ENCODE results near the gene WASF2. TPM values are rescaled to one million over a fixed set of nuclear protein-coding genes. Genes with fewer than 3 reads are reported as not detected.

Gene WASF2
- total RNA-seq, 1 experiment from 2014 or later = 68.6 TPM

DNA sequence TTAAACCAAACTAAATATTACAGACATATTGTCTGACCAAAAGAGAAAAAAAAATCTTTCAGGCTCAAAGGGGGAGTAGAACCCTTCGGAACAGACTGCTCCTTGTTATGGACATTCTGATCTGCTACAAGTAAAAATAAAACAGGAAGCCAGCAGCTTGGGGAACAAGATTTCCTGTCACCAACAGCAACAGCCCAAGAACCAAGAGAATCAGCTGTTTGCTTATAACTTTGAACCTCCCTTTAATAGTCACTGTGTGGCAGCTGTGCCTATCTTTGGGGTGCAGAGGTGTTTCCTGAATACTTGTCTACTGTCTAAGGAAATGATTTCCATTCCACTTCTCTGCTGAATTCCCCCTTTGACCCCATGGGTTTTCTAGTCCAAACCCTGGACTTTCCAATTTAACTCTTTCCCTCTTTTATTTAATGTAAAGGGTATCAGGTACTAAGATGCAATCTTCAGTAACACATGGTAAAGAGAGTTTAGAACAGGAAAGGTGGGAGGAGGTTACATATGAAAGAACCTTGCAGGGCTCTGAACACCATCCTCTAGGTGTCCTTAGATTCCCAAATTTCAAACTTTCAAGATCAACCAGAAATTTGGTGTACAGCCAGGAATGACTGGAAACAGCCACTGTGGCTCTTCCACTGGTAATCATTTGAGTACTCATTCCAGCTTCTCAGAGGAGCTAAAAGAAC is 58.9 kb downstream of the WASF2 start:
- POLR2A ChIA-PET = no interaction called here
- TF ChIP-seq, protein P1, sequence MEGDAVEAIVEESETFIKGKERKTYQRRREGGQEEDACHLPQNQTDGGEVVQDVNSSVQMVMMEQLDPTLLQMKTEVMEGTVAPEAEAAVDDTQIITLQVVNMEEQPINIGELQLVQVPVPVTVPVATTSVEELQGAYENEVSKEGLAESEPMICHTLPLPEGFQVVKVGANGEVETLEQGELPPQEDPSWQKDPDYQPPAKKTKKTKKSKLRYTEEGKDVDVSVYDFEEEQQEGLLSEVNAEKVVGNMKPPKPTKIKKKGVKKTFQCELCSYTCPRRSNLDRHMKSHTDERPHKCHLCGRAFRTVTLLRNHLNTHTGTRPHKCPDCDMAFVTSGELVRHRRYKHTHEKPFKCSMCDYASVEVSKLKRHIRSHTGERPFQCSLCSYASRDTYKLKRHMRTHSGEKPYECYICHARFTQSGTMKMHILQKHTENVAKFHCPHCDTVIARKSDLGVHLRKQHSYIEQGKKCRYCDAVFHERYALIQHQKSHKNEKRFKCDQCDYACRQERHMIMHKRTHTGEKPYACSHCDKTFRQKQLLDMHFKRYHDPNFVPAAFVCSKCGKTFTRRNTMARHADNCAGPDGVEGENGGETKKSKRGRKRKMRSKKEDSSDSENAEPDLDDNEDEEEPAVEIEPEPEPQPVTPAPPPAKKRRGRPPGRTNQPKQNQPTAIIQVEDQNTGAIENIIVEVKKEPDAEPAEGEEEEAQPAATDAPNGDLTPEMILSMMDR (IDR thresholded peaks at IDR 0.05; ENCODE audit: insufficient read depth in 1 of 2, low read depth in 1 of 2, low read length in 1 of 2, severe bottlenecking in 1 of 2, unreplicated experiment in 1 of 2) = no peak
- BruUV-seq (replicated peaks) = no TSS peak
- Histone ChIP-seq H3K36me3 (ENCODE audit: control insufficient read depth, insufficient read depth, low read length) (no peaks in the 10 kb centered on the region; the same call in 1 of the 2 replicates), H3K4me3 (ENCODE audit: low read depth, low read length) (no peak overlapping the region), H3K9me3 (no peaks in the 10 kb centered on the region), H3K4me1 (no peaks in the 10 kb centered on the region), H3K27me3 (replicated peaks; ENCODE audit: control insufficient read depth, insufficient read depth, low read length) (no peaks in the 10 kb centered on the region)
- no peak for DNase-seq
- intact Hi-C loops (cut with micrococcal nuclease; ENCODE audit: unreplicated experiment) = no loop called here
- H3K9me3 Mint-ChIP-seq (ENCODE audit: unreplicated experiment) = no peaks in the 10 kb centered on the region
- H3K4me1 Mint-ChIP-seq (ENCODE audit: low read depth, unreplicated experiment) = no peaks in the 10 kb centered on the region
- H3K4me3 Mint-ChIP-seq (ENCODE audit: unreplicated experiment) = no peak overlapping the region
- H3K36me3 Mint-ChIP-seq (ENCODE audit: insufficient read depth, unreplicated experiment) = peaks cover 7% of the 10 kb centered on the region
- CTCF ChIA-PET = interaction anchor here (0.5 kb wide), 1 partner anchor 14 kb away, joined by 3 read pairs; no protein-coding TSS in a partner anchor
- H3K27ac Mint-ChIP-seq (ENCODE audit: unreplicated experiment) = no peak overlapping the region
- no peaks in the 10 kb centered on the region for H3K27me3 Mint-ChIP-seq (ENCODE audit: insufficient read depth, unreplicated experiment)

DNA sequence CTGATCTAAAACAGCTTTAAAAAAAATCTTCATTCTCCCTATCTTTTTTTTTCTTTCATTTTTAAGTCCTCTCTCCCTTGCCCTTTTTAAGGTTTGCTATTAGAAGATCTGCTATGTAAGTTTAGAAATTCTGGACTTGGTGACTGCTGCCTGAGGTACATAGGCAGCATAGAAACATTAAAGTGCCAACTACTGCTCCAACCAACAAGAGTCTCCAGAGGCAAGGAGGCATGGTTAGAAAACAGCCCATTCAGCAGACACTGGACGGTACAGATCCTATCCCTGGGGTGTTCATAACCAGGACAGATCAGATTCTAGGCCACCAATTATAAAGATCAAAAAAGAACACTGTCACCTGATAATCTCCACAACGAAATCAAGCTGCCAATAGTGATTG is 60.9 kb downstream of the WASF2 start:
- no peaks in the 10 kb centered on the region for H3K9me3 Mint-ChIP-seq (ENCODE audit: unreplicated experiment)
- H3K4me3 Mint-ChIP-seq (ENCODE audit: unreplicated experiment) = no peak overlapping the region
- Histone ChIP-seq H3K4me3 (ENCODE audit: low read depth, low read length) (no peak overlapping the region), H3K27me3 (replicated peaks; ENCODE audit: control insufficient read depth, insufficient read depth, low read length) (no peaks in the 10 kb centered on the region), H3K36me3 (ENCODE audit: control insufficient read depth, insufficient read depth, low read length) (no peaks in the 10 kb centered on the region), H3K9me3 (no peaks in the 10 kb centered on the region), H3K4me1 (no peaks in the 10 kb centered on the region)
- TF ChIP-seq, protein P1 (IDR thresholded peaks at IDR 0.05; ENCODE audit: insufficient read depth in 1 of 2, low read depth in 1 of 2, low read length in 1 of 2, severe bottlenecking in 1 of 2, unreplicated experiment in 1 of 2) = no peak
- no peak for DNase-seq
- intact Hi-C loops (cut with micrococcal nuclease; ENCODE audit: unreplicated experiment) = no loop called here
- no peaks in the 10 kb centered on the region for H3K27me3 Mint-ChIP-seq (ENCODE audit: insufficient read depth, unreplicated experiment)
- BruUV-seq (replicated peaks) = no TSS peak
- ChIA-PET CTCF (interaction anchor here (0.7 kb wide), 1 partner anchor 16 kb away, joined by 5 read pairs; no protein-coding TSS in a partner anchor), POLR2A (no interaction called here)
- H3K27ac Mint-ChIP-seq (ENCODE audit: unreplicated experiment) = peak overlapping the region; percentile 25
- peaks cover 19% of the 10 kb centered on the region for H3K36me3 Mint-ChIP-seq (ENCODE audit: insufficient read depth, unreplicated experiment)
- H3K4me1 Mint-ChIP-seq (ENCODE audit: low read depth, unreplicated experiment) = no peaks in the 10 kb centered on the region

DNA sequence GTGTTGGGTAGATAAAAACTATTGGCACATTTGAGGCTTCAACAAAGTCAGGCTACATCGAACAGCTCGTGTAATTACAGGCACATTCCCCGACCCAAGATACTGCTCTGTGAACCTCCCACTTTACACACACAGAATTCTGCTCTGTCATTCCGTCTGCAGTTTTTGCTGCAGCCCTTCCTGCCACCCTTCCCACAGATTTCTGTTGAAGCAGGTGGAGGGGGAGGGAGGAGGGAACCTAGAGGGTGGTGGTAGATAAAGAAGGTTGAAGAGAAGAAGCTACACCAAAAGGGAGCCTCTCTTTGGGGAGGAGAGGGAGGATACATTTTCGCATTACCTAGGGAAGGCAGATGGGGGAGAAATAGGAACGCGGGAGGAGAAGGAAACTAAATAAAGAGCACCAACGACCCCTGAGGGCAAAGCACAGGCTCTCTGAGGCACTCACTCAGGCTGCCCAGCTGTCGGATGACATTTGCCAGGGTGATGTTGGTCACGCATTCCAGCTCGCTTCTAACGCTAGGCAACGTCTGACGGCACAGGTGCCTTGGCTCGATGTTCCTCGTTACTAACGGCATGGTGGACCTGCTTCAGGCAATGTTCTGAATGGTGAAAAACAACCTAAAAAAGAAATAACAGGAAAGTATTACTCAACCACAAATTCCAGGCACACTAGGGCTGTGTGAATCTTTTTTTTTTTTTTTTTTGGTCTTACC is 61.5 kb downstream of the WASF2 start:
- peaks cover 19% of the 10 kb centered on the region for H3K36me3 Mint-ChIP-seq (ENCODE audit: insufficient read depth, unreplicated experiment)
- H3K4me1 ChIP-seq = no peaks in the 10 kb centered on the region

More for the DNA sequence above, 61.5 kb downstream of the WASF2 start:
- Histone ChIP-seq H3K4me3 (ENCODE audit: low read depth, low read length) (no peak overlapping the region), H3K27me3 (replicated peaks; ENCODE audit: control insufficient read depth, insufficient read depth, low read length) (no peaks in the 10 kb centered on the region), H3K36me3 (ENCODE audit: control insufficient read depth, insufficient read depth, low read length) (no peaks in the 10 kb centered on the region), H3K9me3 (no peaks in the 10 kb centered on the region)
- no peak for DNase-seq
- Mint-ChIP-seq H3K27ac (ENCODE audit: unreplicated experiment) (peak overlapping the region; percentile 25), H3K4me3 (ENCODE audit: unreplicated experiment) (no peak overlapping the region), H3K4me1 (ENCODE audit: low read depth, unreplicated experiment) (no peaks in the 10 kb centered on the region), H3K27me3 (ENCODE audit: insufficient read depth, unreplicated experiment) (no peaks in the 10 kb centered on the region), H3K9me3 (ENCODE audit: unreplicated experiment) (no peaks in the 10 kb centered on the region)
- ChIA-PET POLR2A (no interaction called here), CTCF (interaction anchor here (0.7 to 1.1 kb wide), 2 partner anchors 17 to 127 kb away, joined by 3 to 5 read pairs; no protein-coding TSS in a partner anchor)
- TF ChIP-seq, protein P1 (IDR thresholded peaks at IDR 0.05; ENCODE audit: insufficient read depth in 1 of 2, low read depth in 1 of 2, low read length in 1 of 2, severe bottlenecking in 1 of 2, unreplicated experiment in 1 of 2) = no peak
- intact Hi-C loops (cut with micrococcal nuclease; ENCODE audit: unreplicated experiment) = no loop called here
- BruUV-seq (replicated peaks) = no TSS peak
